TTC549 (cell line): ENCODE data around the gene LGALS8.
"Not testable (repeated sequence)": the region's sequence is repeated elsewhere in the genome, so short reads cannot be mapped to it uniquely, and the experiment has no call there.

Experiments used
- FAIRE-seq: peaks from 2 replicates; lab custom pipeline; 2012; peaks lifted over from hg19 to GRCh38; lab: Jason Lieb, UNC

Gene LGALS8

GRCh38 chr1:236523704-236524141, at the start of gene LGALS8:
TSS of gene LGALS8 (plus strand) at chr1:236523982. CDS start at chr1:236526071, 2,089 bp downstream.
- no peak for FAIRE-seq

- FAIRE-seq: no peak
Measured at GRCh38 chr1:236476019-236476418, 47.8 kb upstream of the LGALS8 start.

- FAIRE-seq: no peak
Measured at GRCh38 chr1:236480758-236481436, 42.9 kb upstream of the LGALS8 start.

GRCh38 chr1:236484310-236484971, 39.3 kb upstream of the LGALS8 start:
- FAIRE-seq: no peak

- no peak for FAIRE-seq
Measured at GRCh38 chr1:236486356-236487002, 37.3 kb upstream of the LGALS8 start.

GRCh38 chr1:236489161-236489560, 34.6 kb upstream of the LGALS8 start:
- not testable (repeated sequence) for FAIRE-seq

- FAIRE-seq: peak; percentile 91
Measured at GRCh38 chr1:236489710-236490377, 33.9 kb upstream of the LGALS8 start.

GRCh38 chr1:236491469-236492136, 32.2 kb upstream of the LGALS8 start:
- FAIRE-seq: no peak

- no peak for FAIRE-seq
Measured at GRCh38 chr1:236492378-236492777, 31.4 kb upstream of the LGALS8 start.

- no peak for FAIRE-seq
Measured at GRCh38 chr1:236494082-236494481, 29.7 kb upstream of the LGALS8 start.

- no peak for FAIRE-seq
Measured at GRCh38 chr1:236494586-236495466, 29.0 kb upstream of the LGALS8 start.

GRCh38 chr1:236495467-236496112, 28.2 kb upstream of the LGALS8 start:
- no peak for FAIRE-seq

- no peak for FAIRE-seq
Measured at GRCh38 chr1:236497908-236498307, 25.9 kb upstream of the LGALS8 start.

GRCh38 chr1:236501093-236501492, 22.7 kb upstream of the LGALS8 start:
- no peak for FAIRE-seq

GRCh38 chr1:236502579-236502971, 21.2 kb upstream of the LGALS8 start:
- no peak for FAIRE-seq

GRCh38 chr1:236502972-236503639, 20.7 kb upstream of the LGALS8 start:
- FAIRE-seq: peak; percentile 53

- peak; percentile 62 for FAIRE-seq
Measured at GRCh38 chr1:236504338-236504737, 19.4 kb upstream of the LGALS8 start.

- FAIRE-seq: no peak
Measured at GRCh38 chr1:236507022-236507700, 16.6 kb upstream of the LGALS8 start.

- FAIRE-seq: no peak
Measured at GRCh38 chr1:236508593-236509027, 15.2 kb upstream of the LGALS8 start.
